K562 (cell line): ENCODE measurements around the gene HNMT. TPM values are rescaled to one million over a fixed set of nuclear protein-coding genes. Genes with fewer than 3 reads are reported as not detected.

Experiments
- ATAC-seq: fragments of 200-7000 bp; cut with Tn5 transposase; 3 replicates; pipeline ENCODE4 v1.9.1; 2020; ENCODE audit warnings: moderate library complexity
- BruUV-seq: library from RNA; stranded (reverse); fragments of 400-500 nt; replicated peaks from 2 replicates; lab custom pipeline; 2021; lab: Mats Ljungman, UMichigan
- CTCF ChIA-PET: fragments of 300-600 bp; formaldehyde crosslinking; extraction: SDS; loops from one replicate; lab custom pipeline; 2021; ENCODE audit warnings: low intra/inter-chr PET ratio; lab: Yijun Ruan, JAX
- POLR2A ChIA-PET: fragments of 300-600, 350-650 bp; sonication (Branson Sonifier 250); formaldehyde crosslinking; extraction: SDS; loops from one replicate; lab custom pipeline; 2021; ENCODE audit warnings: antibody characterized with exemption, inconsistent platforms; lab: Yijun Ruan, JAX
- DNase-seq, 4 experiments: peaks; one replicate each; pipeline versions ENCODE4 v3.0.0 to v3.0.0-alpha.2; 2011 to 2018; ENCODE audit warnings: low spot score in 3 of 4, mixed read lengths in 3 of 4; ENCODE audit errors: extremely low read depth in 1 of 4
- FAIRE-seq: peaks from 2 replicates; lab custom pipeline; 2011; peaks lifted over from hg19 to GRCh38; lab: Jason Lieb, UNC
- H2AFZ ChIP-seq: 2 replicates; pipeline ENCODE4 v1.6.0; 2011; ENCODE audit warnings: low read depth, low read length, control low read depth, inconsistent platforms
- H3K27ac ChIP-seq: fragments of 200-600 bp; 3 replicates; pipeline ENCODE4 v1.8.0; 2011; ENCODE audit warnings: low read depth, mild to moderate bottlenecking, control low read depth, inconsistent platforms, low read length, moderate library complexity, mixed read lengths; ENCODE audit errors: extremely low read depth
- H3K27me3 ChIP-seq, 2 experiments: fragments of 300-600 bp in 1 of 2; 2 replicates in 1 of 2; 3 replicates in 1 of 2; pipeline versions ENCODE4 v1.6.0 to v1.8.0; 2011; ENCODE audit warnings: inconsistent platforms in 2 of 2, low read length in 2 of 2, mild to moderate bottlenecking in 1 of 2, mixed read lengths in 1 of 2, moderate library complexity in 1 of 2; ENCODE audit not compliant: control insufficient read depth in 2 of 2, insufficient read depth in 2 of 2
- H3K36me3 ChIP-seq: fragments of 300-600 bp; 3 replicates; pipeline ENCODE4 v1.8.0; 2011; ENCODE audit warnings: mild to moderate bottlenecking, low read length, inconsistent platforms; ENCODE audit not compliant: control insufficient read depth, insufficient read depth
- H3K4me1 ChIP-seq, 2 experiments: fragments of 200-600 bp in 1 of 2; replicated peaks in 1 of 2; 2 replicates in 1 of 2; 3 replicates in 1 of 2; pipeline versions ENCODE4 v1.5.1 to v1.8.0; 2011; ENCODE audit warnings: inconsistent platforms in 2 of 2, low read length in 2 of 2, mild to moderate bottlenecking in 1 of 2, mixed read lengths in 1 of 2, moderate library complexity in 1 of 2; ENCODE audit not compliant: control insufficient read depth in 2 of 2, insufficient read depth in 2 of 2
- H3K4me2 ChIP-seq: 2 replicates; pipeline ENCODE4 v1.6.1; 2011; ENCODE audit warnings: low read length, control low read depth, inconsistent platforms, mixed read lengths; ENCODE audit not compliant: insufficient read depth
- H3K4me3 ChIP-seq: fragments of 200-600 bp; sonication (generic), shearing (Covaris generic); 2 replicates; pipeline ENCODE4 v1.5.1; 2016; ENCODE audit warnings: control low read depth, inconsistent platforms
- H3K79me2 ChIP-seq: fragments of 200-600 bp; 3 replicates; pipeline ENCODE4 v1.8.0; 2011; ENCODE audit warnings: low read length, inconsistent platforms; ENCODE audit not compliant: control insufficient read depth, insufficient read depth
- H3K9ac ChIP-seq, 2 experiments: 2 replicates each; pipeline versions ENCODE4 v1.6.0 to v1.6.1; 2011; ENCODE audit warnings: low read depth in 2 of 2, low read length in 2 of 2, control low read depth in 1 of 2, inconsistent platforms in 1 of 2, mild to moderate bottlenecking in 1 of 2, mixed read lengths in 1 of 2; ENCODE audit not compliant: insufficient read depth in 1 of 2
- H3K9me1 ChIP-seq: one replicate; pipeline ENCODE4 v1.6.0; 2011; ENCODE audit warnings: inconsistent platforms, mild to moderate bottlenecking, low read length, moderate library complexity; ENCODE audit not compliant: control insufficient read depth, insufficient read depth
- H3K9me3 ChIP-seq: replicated peaks from 2 replicates; pipeline ENCODE4 v1.5.1; 2011; ENCODE audit warnings: low read depth, low read length, inconsistent platforms; ENCODE audit not compliant: control insufficient read depth, insufficient read depth
- H4K20me1 ChIP-seq: replicated peaks from 2 replicates; pipeline ENCODE4 v1.6.1; 2011; ENCODE audit warnings: low read length, inconsistent platforms, mixed read lengths; ENCODE audit not compliant: control insufficient read depth, insufficient read depth
- CREM ChIP-seq: IDR thresholded peaks from 2 replicates; pipeline ENCODE4 v1.6.1; 2014; ENCODE audit warnings: antibody characterized with exemption, low read depth
- HDAC2 ChIP-seq: fragments of 450-650 bp; IDR thresholded peaks from 2 replicates; pipeline ENCODE4 v1.6.1; 2016; ENCODE audit warnings: mild to moderate bottlenecking
- HSF4 ChIP-seq: fragments of 250-450 bp; sonication (Bioruptor Pico); IDR thresholded peaks from 2 replicates; pipeline ENCODE4 v2.1.2; 2022; ENCODE audit warnings: mild to moderate bottlenecking, moderate library complexity, borderline replicate concordance
- MAFK ChIP-seq: IDR thresholded peaks from 2 replicates; pipeline ENCODE4 v1.6.1; 2011; ENCODE audit warnings: low read length, improper control_type of control experiment
- NONO ChIP-seq, 2 experiments: fragments of 200-400 bp in 1 of 2; fragments of 450-650 bp in 1 of 2; formaldehyde crosslinking in 1 of 2; IDR thresholded peaks; 2 replicates each; pipeline ENCODE4 v1.6.1; 2017; ENCODE audit warnings: low read depth in 2 of 2, mild to moderate bottlenecking in 2 of 2, moderate library complexity in 2 of 2, low read length in 1 of 2
- RBBP5 ChIP-seq: fragments of 200-600 bp; sonication (generic); IDR thresholded peaks from 2 replicates; pipeline ENCODE4 v1.6.1; 2012; ENCODE audit warnings: borderline replicate concordance, mild to moderate bottlenecking, low read length, control low read depth, inconsistent platforms; ENCODE audit not compliant: insufficient read depth, poor library complexity, severe bottlenecking
- SIX5 ChIP-seq, 2 experiments: IDR thresholded peaks; 2 replicates each; pipeline ENCODE4 v1.6.1; 2011; ENCODE audit warnings: low read length in 2 of 2, borderline replicate concordance in 1 of 2, low read depth in 1 of 2, mild to moderate bottlenecking in 1 of 2, moderate library complexity in 1 of 2; ENCODE audit not compliant: insufficient read depth in 1 of 2
- ZFP1 ChIP-seq: fragments of 450-650 bp; formaldehyde crosslinking; IDR thresholded peaks from 2 replicates; pipeline ENCODE4 v1.4.0; 2020; ENCODE audit warnings: mild to moderate bottlenecking, mixed read lengths
- ZFP30 ChIP-seq: fragments of 250-450 bp; sonication (Bioruptor Pico); IDR thresholded peaks from 2 replicates; pipeline ENCODE4 v1.8.0; 2022; ENCODE audit warnings: moderate library complexity, mild to moderate bottlenecking, inconsistent platforms, borderline replicate concordance
- ZNF174 ChIP-seq: fragments of 250-450 bp; sonication (Bioruptor Pico); IDR thresholded peaks from 2 replicates; pipeline ENCODE4 v1.4.0; 2020; ENCODE audit warnings: mild to moderate bottlenecking
- ZNF431 ChIP-seq: sonication (generic); formaldehyde crosslinking; IDR thresholded peaks from 2 replicates; pipeline ENCODE4 v1.8.0; 2022; ENCODE audit warnings: mild to moderate bottlenecking, missing genetic modification reagents
- ZNF511 ChIP-seq: sonication (generic); formaldehyde crosslinking; IDR thresholded peaks from 2 replicates; pipeline ENCODE4 v1.8.0; 2022; ENCODE audit warnings: mild to moderate bottlenecking, missing genetic modification reagents
- ZNF764 ChIP-seq: fragments of 250-450 bp; sonication (Bioruptor Pico); IDR thresholded peaks from 2 replicates; pipeline ENCODE4 v1.4.0; 2020; ENCODE audit warnings: low read depth, mild to moderate bottlenecking, moderate library complexity
- WGBS: fragments of 100-300 bp; shearing (Covaris generic); methylation state at CpG from one replicate; pipeline ENCODE4 v1.1.6; 2016; ENCODE audit warnings: low coverage, mixed read lengths; ENCODE audit not compliant: insufficient coverage; ENCODE audit errors: missing lambda C conversion rate; 5-methylcytosine and 5-hydroxymethylcytosine counted together
- in situ Hi-C: fragments of 300-500 bp; cut with MboI; formaldehyde crosslinking; loops from 4 replicates; pipeline ENCODE4 v1.15.0; 2018; ENCODE audit warnings: inconsistent platforms, mixed read lengths
- intact Hi-C: fragments of 100-400 bp; cut with micrococcal nuclease; formaldehyde crosslinking; loops from 2 replicates; pipeline ENCODE4 v1.14.2; 2022
- polyA plus RNA-seq, 8 experiments: library from polyadenylated mRNA; depleted of rRNA in 4 of 8; stranded (reverse) in 5 of 8; unstranded in 3 of 8; fragments of >200 nt; fragmentation: Nextera tagmentation in 2 of 8; fragmentation: Illumina TruSeq in 1 of 8; extraction: Ambion mirVana in 2 of 8; extraction: Trizol in 1 of 8; gene quantifications; 2 replicates each; pipeline versions ENCODE4 v1.2.1 to v1.2.3, GENCODE V29; 2011 to 2014; ENCODE audit warnings: inconsistent platforms in 1 of 8, missing spikeins in 1 of 8
- total RNA-seq, 7 experiments: library from RNA; depleted of rRNA in 6 of 7; stranded (reverse); fragments of >200 nt in 6 of 7; fragmentation: Illumina TruSeq in 2 of 7; extraction: Trizol in 2 of 7; gene quantifications; 2 replicates each; pipeline versions ENCODE4 v1.2.1 to v1.2.3, GENCODE V29; 2011 to 2021; ENCODE audit warnings: low replicate concordance in 1 of 7

HNMT gene
- total and polyA plus RNA-seq, 9 of the 15 experiments (the other 6 are each of a cell fraction or from before 2014, with no cell fraction given) = 3.1 to 10.9 (median 5.3) TPM

GRCh38 chr2:137997733-137998132, 33.5 kb downstream of the HNMT start:
- CTCF ChIA-PET = no interaction called here
- ATAC-seq = no peak
- TF ChIP-seq ZFP1 (CRISPR knock-in tag) = no peak
- no peak for TF ChIP-seq ZNF431 (CRISPR knock-in tag)
- TF ChIP-seq ZNF764 (CRISPR knock-in tag) = no peak
- no peak for TF ChIP-seq NONO (IDR thresholded peaks at IDR 0.05; ENCODE audit: low read depth in 2 of 2, low read length in 1 of 2)
- TF ChIP-seq CREM = no peak
- no peak for TF ChIP-seq SIX5 (IDR thresholded peaks at IDR 0.05; ENCODE audit: borderline replicate concordance in 1 of 2, insufficient read depth in 1 of 2, low read depth in 1 of 2, low read length in 2 of 2)
- no peak for TF ChIP-seq RBBP5
- no peak for TF ChIP-seq HSF4 (CRISPR knock-in tag)
- no peak for TF ChIP-seq MAFK
- TF ChIP-seq HDAC2 = no peak
- TF ChIP-seq ZNF174 = no peak
- no peak for TF ChIP-seq ZNF511
- TF ChIP-seq ZFP30 = no peak
- Histone ChIP-seq H3K9me1 (no peaks in the 10 kb centered on the region), H3K27ac (no peak overlapping the region), H3K4me3 (no peak overlapping the region), H3K36me3 (no peaks in the 10 kb centered on the region), H3K4me2 (no peak overlapping the region), H3K9me3 (no peaks in the 10 kb centered on the region), H3K27me3 (no peaks in the 10 kb centered on the region), H3K9ac (no peak overlapping the region), H4K20me1 (no peaks in the 10 kb centered on the region), H2AFZ (no peak overlapping the region), H3K79me2 (no peaks in the 10 kb centered on the region), H3K4me1 (no peaks in the 10 kb centered on the region)
- intact Hi-C loops (no loop called here), in situ Hi-C loops (no loop called here)
- no peak for DNase-seq
- 68% methylated on average over 4 of the region's 4 CpGs for WGBS
- POLR2A ChIA-PET = no interaction called here
- BruUV-seq = no TSS peak
- no peak for FAIRE-seq
